NCI-H2171 treated with DMSO at 0.1 percent for 48 hours (cell line): ENCODE results near the gene PRKCG.
"Not testable (repeated sequence)": the region's sequence is repeated elsewhere in the genome, so short reads cannot be mapped to it uniquely, and the experiment has no call there.

Experiments used
- DNase-seq: peaks from one replicate; lab custom pipeline; 2025; lab: John Stamatoyannopoulos, UW

PRKCG gene

GRCh38 chr19:53944933-53945332 is 62.9 kb downstream of the PRKCG start:
- no peak for DNase-seq

GRCh38 chr19:53945441-53945840 is 63.4 kb downstream of the PRKCG start:
- DNase-seq, result no peak

DNA sequence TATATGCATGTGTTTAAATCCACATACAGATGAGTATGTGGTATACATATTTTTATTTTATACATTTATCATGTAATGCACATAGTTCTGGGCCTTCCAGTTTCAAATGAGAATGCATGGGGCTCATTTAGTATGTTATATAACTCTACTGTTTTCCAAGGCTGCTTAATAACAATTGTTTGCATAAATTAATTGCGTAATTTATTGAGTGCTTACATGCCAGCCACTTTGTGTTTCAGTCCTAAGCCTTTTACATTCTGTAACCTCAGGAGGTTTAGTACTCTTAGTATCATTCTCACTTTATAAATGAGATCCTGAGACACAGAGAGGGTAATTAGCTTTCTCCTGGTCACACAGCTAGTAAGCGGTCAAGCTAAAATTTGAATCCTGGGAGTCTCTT is 64.0 kb downstream of the PRKCG start:
- no peak for DNase-seq

DNA sequence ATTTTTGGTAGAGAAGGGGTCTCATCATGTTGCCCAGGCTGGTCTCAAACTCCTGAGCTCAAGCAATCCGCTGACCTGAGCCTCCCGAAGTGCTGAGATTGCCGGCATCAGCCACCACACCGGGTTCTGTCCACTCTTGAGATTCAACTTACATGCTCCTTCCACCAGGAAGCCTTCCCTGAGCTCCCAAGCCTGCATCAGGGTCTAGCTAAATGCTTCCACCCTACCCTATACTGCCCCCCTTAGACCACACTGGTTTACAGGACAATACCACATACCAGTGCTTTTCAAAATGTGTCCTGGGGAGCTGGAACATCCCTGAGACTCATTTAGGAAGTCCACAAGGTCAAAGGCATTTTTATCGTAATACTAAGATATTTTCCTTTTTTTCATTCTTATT is 65.6 kb downstream of the PRKCG start:
- no peak for DNase-seq

DNA sequence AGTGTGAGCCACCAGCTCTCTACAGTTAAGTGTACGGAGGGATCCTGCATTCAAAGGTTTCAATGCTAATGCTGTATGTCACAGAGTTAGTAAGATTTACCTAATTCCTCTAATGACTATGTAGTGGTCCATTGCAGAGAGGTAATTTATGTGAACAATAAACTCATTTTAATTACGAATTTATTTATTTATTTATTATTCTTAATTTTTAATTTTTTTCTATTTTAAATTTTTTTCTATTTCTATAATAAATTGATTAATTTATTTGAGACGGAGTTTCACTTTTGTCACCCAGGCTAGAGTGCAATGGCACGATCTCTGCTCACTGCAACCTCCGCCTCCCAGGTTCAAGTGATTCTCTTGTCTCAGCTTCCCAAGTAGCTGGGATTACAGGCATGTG is 66.6 kb downstream of the PRKCG start:
- not testable (repeated sequence) for DNase-seq

DNA sequence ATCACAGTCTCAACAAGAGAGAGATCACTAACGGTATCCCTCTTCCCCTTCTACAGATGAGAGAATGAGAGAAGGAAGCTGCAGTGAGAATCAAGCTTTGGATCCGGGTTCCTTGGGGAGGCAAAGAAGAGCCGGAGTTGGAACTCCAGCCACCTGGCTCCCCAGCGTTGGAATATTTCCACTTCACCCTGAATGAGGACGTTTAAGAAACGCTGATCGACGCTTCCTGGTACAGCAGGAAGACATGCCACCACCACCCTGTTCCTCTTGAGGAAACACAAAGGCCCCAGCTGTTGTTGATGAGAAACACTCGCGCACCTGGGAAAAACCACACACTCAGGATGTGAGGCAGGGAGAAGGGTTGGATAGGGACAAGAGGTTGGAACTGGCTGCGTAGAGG is 69.4 kb downstream of the PRKCG start:
- DNase-seq, result no peak

DNA sequence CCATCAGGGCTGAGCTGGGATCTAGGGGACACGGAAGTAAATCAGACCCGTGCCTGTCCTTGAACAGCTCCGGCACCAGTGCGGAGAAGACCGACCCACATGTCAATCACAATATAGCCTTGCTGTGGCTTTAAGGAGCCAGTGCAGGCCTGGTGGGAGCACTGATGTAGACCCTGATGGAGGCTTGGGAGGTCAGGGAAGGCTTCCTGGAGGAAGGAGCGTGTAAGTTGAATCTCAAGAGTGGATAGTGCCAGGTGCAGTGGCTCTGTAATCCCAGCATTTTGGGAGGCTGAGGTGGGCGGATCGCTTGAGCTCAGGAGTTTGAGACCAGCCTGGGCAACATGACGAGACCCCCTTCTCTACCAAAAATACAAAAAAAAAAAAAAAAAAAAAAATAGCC is 70.0 kb downstream of the PRKCG start:
- DNase-seq, result no peak

DNA sequence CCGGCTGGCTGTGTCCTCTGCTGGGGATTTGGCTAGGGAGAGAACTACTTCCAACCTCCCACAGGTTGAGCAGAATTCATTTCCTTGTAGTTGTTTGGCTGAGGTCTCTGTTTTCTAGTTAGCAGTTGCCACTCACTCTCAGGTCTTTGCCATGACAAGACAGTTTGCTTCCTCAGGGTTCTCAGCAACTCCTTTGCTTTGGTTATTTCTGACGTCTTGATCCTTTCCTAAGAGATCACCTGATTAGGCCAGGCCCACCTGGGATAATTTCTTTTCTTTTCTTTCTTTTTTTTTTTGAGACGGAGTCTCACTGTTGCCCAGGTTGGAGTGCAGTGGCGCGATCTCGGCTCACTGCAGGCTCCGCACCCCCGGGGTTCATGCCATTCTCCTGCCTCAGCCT is 71.4 kb downstream of the PRKCG start:
- no peak for DNase-seq
